ENCODE results near the gene USF1. TPM values are rescaled to one million over a fixed set of nuclear protein-coding genes. Genes with fewer than 3 reads are reported as not detected.
A peak's percentile ranks its signal among the peaks of the same experiment; 100 is the strongest.

Gene USF1
- polyA plus RNA-seq, 1 donor (not counting 4 experiments of a cell fraction or from before 2014, with no cell fraction given), result 31.6 TPM

DNA sequence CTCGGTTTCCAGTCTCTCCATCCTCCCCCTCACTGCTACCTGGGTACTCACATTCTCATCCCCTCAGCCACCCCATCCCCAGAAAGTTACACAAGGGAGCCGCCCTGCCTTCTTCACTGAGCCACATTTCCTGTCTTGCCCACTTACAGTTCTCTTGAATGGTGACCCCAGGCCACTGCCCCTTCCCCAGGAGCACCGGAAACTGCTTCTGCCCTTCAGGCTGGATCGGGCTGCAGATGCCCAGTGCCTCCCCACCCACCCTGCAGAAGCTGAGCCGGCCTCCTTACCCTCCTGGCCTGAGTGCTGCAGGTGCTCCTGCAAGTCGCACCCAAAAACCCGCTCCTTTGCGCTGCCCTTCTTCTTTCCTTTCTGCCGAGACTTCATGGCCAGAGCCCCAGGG is 23.5 kb upstream of the USF1 start:
- H3K4me3 ChIP-seq (ENCODE audit: control insufficient read depth in 2 of 3, extremely low read depth in 1 of 3, insufficient read depth in 2 of 3, low read depth in 1 of 3, low read length in 3 of 3), result no peak overlapping the region
- dilution Hi-C loops (cut with MboI; ENCODE audit: extremely low pct_ligation_motif_present, low sequenced_read_pairs), result no loop called here
- no peaks in the 10 kb centered on the region for H3K27me3 ChIP-seq (ENCODE audit: control insufficient read depth, extremely low read depth, insufficient read depth, low read length)
- H3K9ac ChIP-seq (ENCODE audit: control insufficient read depth, extremely low read depth, insufficient read depth, low read length), result no peak overlapping the region
- no peak for FAIRE-seq
- H3K36me3 ChIP-seq (ENCODE audit: control insufficient read depth in 2 of 2, extremely low read depth in 1 of 2, insufficient read depth in 2 of 2, low read length in 2 of 2), result no peaks in the 10 kb centered on the region
- no peak overlapping the region for H3K4me2 ChIP-seq (ENCODE audit: control insufficient read depth, extremely low read depth, insufficient read depth, low read depth, low read length)
- H3K4me1 ChIP-seq (ENCODE audit: control insufficient read depth, extremely low read depth, insufficient read depth, low read length), result peaks cover 28% of the 10 kb centered on the region
- H3K27ac ChIP-seq (ENCODE audit: control insufficient read depth, insufficient read depth, low read length), result no peak overlapping the region
- H4K20me1 ChIP-seq (ENCODE audit: control insufficient read depth, extremely low read depth, insufficient read depth, low read length), result no peaks in the 10 kb centered on the region
- H2AFZ ChIP-seq (ENCODE audit: control insufficient read depth, low read length), result no peak overlapping the region
- TF ChIP-seq, protein P1, sequence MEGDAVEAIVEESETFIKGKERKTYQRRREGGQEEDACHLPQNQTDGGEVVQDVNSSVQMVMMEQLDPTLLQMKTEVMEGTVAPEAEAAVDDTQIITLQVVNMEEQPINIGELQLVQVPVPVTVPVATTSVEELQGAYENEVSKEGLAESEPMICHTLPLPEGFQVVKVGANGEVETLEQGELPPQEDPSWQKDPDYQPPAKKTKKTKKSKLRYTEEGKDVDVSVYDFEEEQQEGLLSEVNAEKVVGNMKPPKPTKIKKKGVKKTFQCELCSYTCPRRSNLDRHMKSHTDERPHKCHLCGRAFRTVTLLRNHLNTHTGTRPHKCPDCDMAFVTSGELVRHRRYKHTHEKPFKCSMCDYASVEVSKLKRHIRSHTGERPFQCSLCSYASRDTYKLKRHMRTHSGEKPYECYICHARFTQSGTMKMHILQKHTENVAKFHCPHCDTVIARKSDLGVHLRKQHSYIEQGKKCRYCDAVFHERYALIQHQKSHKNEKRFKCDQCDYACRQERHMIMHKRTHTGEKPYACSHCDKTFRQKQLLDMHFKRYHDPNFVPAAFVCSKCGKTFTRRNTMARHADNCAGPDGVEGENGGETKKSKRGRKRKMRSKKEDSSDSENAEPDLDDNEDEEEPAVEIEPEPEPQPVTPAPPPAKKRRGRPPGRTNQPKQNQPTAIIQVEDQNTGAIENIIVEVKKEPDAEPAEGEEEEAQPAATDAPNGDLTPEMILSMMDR (optimal IDR thresholded peaks at IDR 0.05 in 1 of 3, IDR thresholded peaks at IDR 0.05 in 1 of 3, conservative IDR thresholded peaks at IDR 0.05 in 1 of 3; ENCODE audit: extremely low read depth in 1 of 3, insufficient read depth in 2 of 3, low read length in 3 of 3), result no peak
- TF ChIP-seq EZH2 (IDR thresholded peaks at IDR 0.05; ENCODE audit: low read length), result no peak
- peaks cover 2% of the 10 kb centered on the region for H3K9me1 ChIP-seq (ENCODE audit: control insufficient read depth, extremely low read depth, insufficient read depth, low read length)
- no peak for DNase-seq (ENCODE audit: low read depth, low spot score)
- H3K79me2 ChIP-seq (ENCODE audit: control insufficient read depth, insufficient read depth, low read length), result no peaks in the 10 kb centered on the region
- H3K9me3 ChIP-seq (ENCODE audit: control insufficient read depth, low read depth, low read length), result no peaks in the 10 kb centered on the region

DNA sequence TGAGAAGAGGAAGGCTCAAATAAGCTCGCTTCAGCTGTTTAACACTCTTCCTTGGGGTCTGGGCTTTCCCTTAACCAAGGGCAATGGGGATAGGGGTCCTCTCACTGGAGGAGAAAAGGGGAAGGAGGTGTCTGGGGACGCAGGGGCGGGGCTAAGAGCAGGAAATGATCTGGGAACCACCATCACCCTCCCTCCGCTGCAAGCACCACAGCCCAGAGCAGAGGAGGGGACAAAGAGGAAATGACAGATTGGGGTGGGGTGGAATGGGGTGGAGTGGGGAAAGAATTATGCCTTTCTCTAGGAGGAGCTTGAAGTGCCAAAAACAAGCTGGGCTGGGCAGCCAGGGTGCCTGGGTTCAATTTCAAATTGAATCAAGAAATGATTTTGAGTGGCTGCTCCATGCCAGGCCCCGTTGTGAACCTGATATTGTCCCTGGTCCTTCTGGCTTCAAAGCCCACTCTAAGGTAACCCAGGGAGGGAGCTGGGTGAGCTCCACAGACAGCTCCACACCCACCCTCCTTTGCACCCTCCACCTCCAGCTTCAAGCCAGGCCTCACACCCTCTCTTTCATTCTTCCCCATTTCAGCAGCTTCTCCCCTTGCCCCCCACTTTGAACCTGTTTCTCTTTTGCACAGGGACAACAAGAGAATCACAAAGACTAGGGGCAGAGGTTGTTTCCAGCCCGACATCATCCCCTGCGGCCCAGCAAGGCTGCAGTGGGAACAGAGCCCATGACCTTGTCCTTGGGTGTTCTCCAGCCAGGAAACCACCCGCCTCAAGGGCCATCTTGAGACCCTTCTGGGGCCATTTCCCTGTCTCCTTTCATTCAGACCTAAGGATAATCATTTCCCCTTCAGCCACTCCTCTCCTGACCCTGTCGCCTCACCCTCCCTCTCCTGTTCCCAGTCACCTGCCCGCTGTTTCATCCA is 22.8 kb upstream of the USF1 start:
- Histone ChIP-seq H3K4me1 (ENCODE audit: control insufficient read depth, extremely low read depth, insufficient read depth, low read length) (peaks cover 21% of the 10 kb centered on the region), H3K9me1 (ENCODE audit: control insufficient read depth, extremely low read depth, insufficient read depth, low read length) (peaks cover 2% of the 10 kb centered on the region), H3K27me3 (ENCODE audit: control insufficient read depth, extremely low read depth, insufficient read depth, low read length) (no peaks in the 10 kb centered on the region), H3K9ac (ENCODE audit: control insufficient read depth, extremely low read depth, insufficient read depth, low read length) (no peak overlapping the region), H3K4me3 (ENCODE audit: control insufficient read depth in 2 of 3, extremely low read depth in 1 of 3, insufficient read depth in 2 of 3, low read depth in 1 of 3, low read length in 3 of 3) (no peak overlapping the region), H3K27ac (ENCODE audit: control insufficient read depth, insufficient read depth, low read length) (no peak overlapping the region), H3K79me2 (ENCODE audit: control insufficient read depth, insufficient read depth, low read length) (no peaks in the 10 kb centered on the region), H3K36me3 (ENCODE audit: control insufficient read depth in 2 of 2, extremely low read depth in 1 of 2, insufficient read depth in 2 of 2, low read length in 2 of 2) (no peaks in the 10 kb centered on the region), H3K9me3 (ENCODE audit: control insufficient read depth, low read depth, low read length) (no peaks in the 10 kb centered on the region), H3K4me2 (ENCODE audit: control insufficient read depth, extremely low read depth, insufficient read depth, low read depth, low read length) (no peak overlapping the region), H4K20me1 (ENCODE audit: control insufficient read depth, extremely low read depth, insufficient read depth, low read length) (no peaks in the 10 kb centered on the region), H2AFZ (ENCODE audit: control insufficient read depth, low read length) (peak overlapping the region; percentile 61)
- FAIRE-seq (no peak), DNase-seq (ENCODE audit: low read depth, low spot score) (no peak)
- TF ChIP-seq, protein P1 (optimal IDR thresholded peaks at IDR 0.05 in 1 of 3, IDR thresholded peaks at IDR 0.05 in 1 of 3, conservative IDR thresholded peaks at IDR 0.05 in 1 of 3; ENCODE audit: extremely low read depth in 1 of 3, insufficient read depth in 2 of 3, low read length in 3 of 3), result no peak
- TF ChIP-seq EZH2 (IDR thresholded peaks at IDR 0.05; ENCODE audit: low read length), result no peak
- dilution Hi-C loops (cut with MboI; ENCODE audit: extremely low pct_ligation_motif_present, low sequenced_read_pairs), result no loop called here

All from keratinocyte (primary cell).